Lower leg skin (tissue), 3 donors: ENCODE results near the gene SLC38A10.

Experiments
- POLR2A ChIP-seq, 2 donors: fragments of 450-650 bp; IDR thresholded peaks; one replicate each; pipeline ENCODE4 v1.6.1; 2016 to 2017; ENCODE audit warnings: antibody characterized with exemption in 2 of 2, mild to moderate bottlenecking in 1 of 2, moderate library complexity in 1 of 2
- TF ChIP-seq, protein P1 (sequence below), 3 donors: fragments of 450-650 bp; IDR thresholded peaks; one replicate each; pipeline ENCODE4 v1.5.1; 2016; ENCODE audit warnings: antibody characterized with exemption in 3 of 3, mild to moderate bottlenecking in 3 of 3, moderate library complexity in 2 of 3

DNA sequence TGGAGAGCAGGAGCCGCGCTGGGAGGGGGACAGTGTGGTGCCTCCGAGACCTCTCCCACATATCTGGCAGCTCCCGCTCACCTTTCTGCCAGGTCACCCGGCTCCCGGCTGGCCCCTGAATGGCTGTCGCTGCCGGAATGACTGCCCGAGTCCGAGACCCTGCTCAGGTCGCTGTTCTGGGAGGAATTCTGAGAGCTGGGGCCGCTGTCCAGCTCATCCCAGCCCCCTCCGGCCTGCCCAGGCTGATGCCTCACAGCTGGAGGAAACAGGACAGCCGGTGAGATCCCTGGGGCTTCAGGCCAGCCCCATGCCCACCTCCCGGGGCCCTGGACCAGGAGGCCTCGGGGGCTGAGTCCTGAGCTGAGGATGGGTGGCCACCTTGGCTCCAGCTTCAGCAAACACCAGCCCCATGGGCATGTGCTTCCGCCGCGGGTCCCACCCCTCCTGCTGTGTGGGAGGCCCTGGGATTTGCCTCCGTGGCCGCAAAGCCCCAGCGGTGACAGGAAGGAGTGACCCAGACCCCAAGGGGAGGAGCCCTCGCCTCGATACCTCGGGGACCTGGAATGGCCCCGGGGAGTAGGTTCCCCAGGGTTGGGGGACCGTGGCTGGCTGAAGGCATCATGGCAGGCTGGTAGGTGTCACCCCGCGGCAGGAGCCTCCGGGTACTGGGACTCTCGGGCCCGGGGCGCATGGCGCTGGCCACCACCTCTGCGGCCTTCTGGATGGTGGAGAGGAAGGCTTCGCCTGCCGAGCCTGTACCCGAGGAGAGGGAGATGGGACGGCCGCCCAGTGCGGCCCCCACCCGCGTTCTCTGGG is 63.1 kb downstream of the SLC38A10 start:
- TF ChIP-seq, protein P1, sequence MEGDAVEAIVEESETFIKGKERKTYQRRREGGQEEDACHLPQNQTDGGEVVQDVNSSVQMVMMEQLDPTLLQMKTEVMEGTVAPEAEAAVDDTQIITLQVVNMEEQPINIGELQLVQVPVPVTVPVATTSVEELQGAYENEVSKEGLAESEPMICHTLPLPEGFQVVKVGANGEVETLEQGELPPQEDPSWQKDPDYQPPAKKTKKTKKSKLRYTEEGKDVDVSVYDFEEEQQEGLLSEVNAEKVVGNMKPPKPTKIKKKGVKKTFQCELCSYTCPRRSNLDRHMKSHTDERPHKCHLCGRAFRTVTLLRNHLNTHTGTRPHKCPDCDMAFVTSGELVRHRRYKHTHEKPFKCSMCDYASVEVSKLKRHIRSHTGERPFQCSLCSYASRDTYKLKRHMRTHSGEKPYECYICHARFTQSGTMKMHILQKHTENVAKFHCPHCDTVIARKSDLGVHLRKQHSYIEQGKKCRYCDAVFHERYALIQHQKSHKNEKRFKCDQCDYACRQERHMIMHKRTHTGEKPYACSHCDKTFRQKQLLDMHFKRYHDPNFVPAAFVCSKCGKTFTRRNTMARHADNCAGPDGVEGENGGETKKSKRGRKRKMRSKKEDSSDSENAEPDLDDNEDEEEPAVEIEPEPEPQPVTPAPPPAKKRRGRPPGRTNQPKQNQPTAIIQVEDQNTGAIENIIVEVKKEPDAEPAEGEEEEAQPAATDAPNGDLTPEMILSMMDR (IDR thresholded peaks at IDR 0.05) = no peak
- no peak for TF ChIP-seq POLR2A (IDR thresholded peaks at IDR 0.05)
